Suppressor macrophage treated with lipopolysaccharide for 1 hour (primary cell): Measurements from ENCODE around the gene GRM8.
"Not testable (repeated sequence)": the region's sequence is repeated elsewhere in the genome, so short reads cannot be mapped to it uniquely, and the experiment has no call there.

Experiments
- DNase-seq, 3 donors: peaks; one replicate each; pipeline ENCODE4 v3.0.0-alpha.2; 2020 to 2022

GRM8 gene

GRCh38 chr7:126702242-126703016 lies 550.3 kb downstream of the GRM8 start:
- DNase-seq, result no peak

GRCh38 chr7:126700807-126701604 lies 551.7 kb downstream of the GRM8 start:
- DNase-seq, result peak; percentile 93 to 96 (median 95)

- DNase-seq, result no peak
These were observed 553.0 kb downstream of the GRM8 start for GRCh38 chr7:126699707-126700106.

GRCh38 chr7:126698909-126699308 lies 553.8 kb downstream of the GRM8 start:
- DNase-seq, result no peak

- DNase-seq, result no peak
These were observed 554.3 kb downstream of the GRM8 start for GRCh38 chr7:126698446-126698845.

- DNase-seq, result peak; percentile 49 to 70 (median 69)
These were observed 556.3 kb downstream of the GRM8 start for GRCh38 chr7:126696256-126697038.

GRCh38 chr7:126690848-126691751 lies 561.6 kb downstream of the GRM8 start:
- DNase-seq, result no peak

- DNase-seq, result no peak
These were observed 562.6 kb downstream of the GRM8 start for GRCh38 chr7:126690104-126690503.

- no peak for DNase-seq
These were observed 563.7 kb downstream of the GRM8 start for GRCh38 chr7:126689037-126689436.

GRCh38 chr7:126686474-126686873 lies 566.3 kb downstream of the GRM8 start:
- DNase-seq, result no peak

GRCh38 chr7:126685596-126685995 lies 567.1 kb downstream of the GRM8 start:
- no peak for DNase-seq

- no peak for DNase-seq
These were observed 567.6 kb downstream of the GRM8 start for GRCh38 chr7:126685018-126685573.

GRCh38 chr7:126682176-126682575 lies 570.6 kb downstream of the GRM8 start:
- no peak for DNase-seq

GRCh38 chr7:126668762-126669161 lies 584.0 kb downstream of the GRM8 start:
- DNase-seq, result not testable (repeated sequence)

- DNase-seq, result no peak
These were observed 584.4 kb downstream of the GRM8 start for GRCh38 chr7:126668367-126668752.

- no peak for DNase-seq
These were observed 584.9 kb downstream of the GRM8 start for GRCh38 chr7:126667742-126668366.

- no peak for DNase-seq
These were observed 589.9 kb downstream of the GRM8 start for GRCh38 chr7:126662856-126663255.

GRCh38 chr7:126659124-126659523 lies 593.6 kb downstream of the GRM8 start:
- peak in 1 of 3 donors; percentile 2 for DNase-seq

GRCh38 chr7:126658684-126659083 lies 594.1 kb downstream of the GRM8 start:
- DNase-seq, result no peak

- DNase-seq, result peak in 2 of 3 donors; percentile 6 to 22
These were observed 595.0 kb downstream of the GRM8 start for GRCh38 chr7:126657599-126658358.

- DNase-seq, result no peak
These were observed 595.6 kb downstream of the GRM8 start for GRCh38 chr7:126657137-126657536.
